HG02763 (cell line): ENCODE results near the gene IMP4.

Source experiments
- ATAC-seq: cut with Tn5 transposase; IDR thresholded peaks from one replicate; pipeline ENCODE4 v1.9.1; 2021; ENCODE audit warnings: mild to moderate bottlenecking, moderate library complexity; ENCODE audit not compliant: unreplicated experiment

Gene IMP4

DNA sequence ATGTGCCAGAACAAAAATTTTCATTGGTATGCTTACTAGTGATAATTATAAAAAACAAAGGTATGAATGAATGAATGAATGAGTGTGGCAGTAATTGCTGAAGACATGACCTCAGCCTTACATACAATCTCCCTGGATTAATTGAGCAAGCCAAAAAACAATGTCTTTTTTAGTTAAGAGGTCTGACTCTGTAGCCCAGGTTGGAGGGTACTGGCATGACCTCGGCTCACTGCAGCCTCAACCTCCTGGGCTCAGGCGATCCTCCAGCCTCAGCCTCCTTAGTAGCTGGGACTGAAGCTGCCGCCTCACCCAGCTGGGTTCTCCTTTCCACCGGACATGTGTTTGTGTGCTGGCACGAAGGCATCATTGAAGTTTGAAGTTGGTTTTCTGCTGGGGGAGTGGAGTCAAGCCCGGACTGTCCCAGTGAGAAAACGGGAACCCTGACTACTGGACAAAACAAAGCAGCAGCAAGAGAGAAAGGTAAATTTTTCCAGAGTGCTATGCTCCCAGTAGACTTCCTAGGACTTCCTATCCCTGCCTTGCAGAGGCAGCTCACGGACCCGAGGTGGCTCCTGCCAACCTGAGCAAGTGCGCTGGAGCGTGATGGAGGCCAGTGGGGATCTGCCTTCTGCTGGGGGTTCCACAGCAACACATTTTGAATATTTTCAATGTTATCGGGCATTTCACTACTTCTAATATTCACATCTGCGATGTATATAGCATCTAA lies 6.4 kb upstream of the IMP4 start:
- ATAC-seq = no peak

- ATAC-seq = no peak
Observed at GRCh38 chr2:130336877-130337734, 5.6 kb upstream of the IMP4 start.

DNA sequence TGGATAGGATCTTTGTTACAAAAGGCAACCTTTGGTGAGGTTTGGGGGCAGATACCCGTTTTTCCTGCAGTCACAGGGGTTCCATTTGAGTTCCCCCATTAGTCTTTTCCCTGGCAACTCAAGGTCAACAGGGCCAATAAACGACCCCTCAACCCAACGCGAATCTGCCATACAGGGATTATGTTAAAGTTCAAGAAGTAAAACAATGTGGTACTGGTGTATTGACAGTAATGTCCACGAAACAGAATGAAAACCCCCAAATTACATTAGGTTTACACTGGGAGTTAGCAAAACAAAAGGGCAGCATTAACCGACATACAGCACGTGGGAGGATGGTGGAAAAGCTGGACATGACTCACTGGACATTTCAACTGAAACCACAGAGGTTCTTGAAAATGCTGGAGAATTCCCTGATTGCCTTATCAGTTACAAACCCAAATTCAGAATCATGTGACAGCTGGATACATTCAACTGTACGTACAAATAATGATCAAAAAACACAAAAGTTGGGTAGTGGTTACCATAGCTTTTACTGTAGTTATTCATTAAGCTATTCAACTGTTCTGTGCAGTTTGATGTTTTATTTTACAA lies 4.9 kb upstream of the IMP4 start:
- ATAC-seq = no peak

- no peak for ATAC-seq
Observed at GRCh38 chr2:130338793-130339345, 3.8 kb upstream of the IMP4 start.

GRCh38 chr2:130339885-130340745 lies 2.6 kb upstream of the IMP4 start:
- no peak for ATAC-seq

DNA sequence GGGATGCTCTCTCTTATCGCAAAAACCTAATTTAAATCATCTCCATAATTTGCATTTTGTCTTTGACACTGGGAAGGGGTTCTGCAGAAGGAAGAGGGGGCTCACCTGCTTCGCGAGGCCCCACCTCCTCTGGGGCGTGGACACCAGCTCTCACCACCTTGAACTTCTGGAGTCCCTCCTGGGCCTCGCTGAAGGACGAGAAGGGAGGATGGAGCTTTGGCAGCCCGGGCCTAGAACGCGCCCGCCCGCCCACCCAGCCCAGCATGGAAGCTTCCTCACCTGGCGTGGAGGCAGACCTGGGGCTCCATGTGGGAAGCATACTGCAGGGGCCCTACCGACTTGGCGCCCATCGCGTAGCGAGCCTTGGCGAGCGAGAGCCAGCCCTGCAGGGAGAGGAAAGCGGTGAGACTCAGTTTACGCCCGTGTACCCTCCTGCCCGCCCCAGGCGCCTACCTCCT lies 1.1 kb upstream of the IMP4 start:
- ATAC-seq = peak; percentile 0

DNA sequence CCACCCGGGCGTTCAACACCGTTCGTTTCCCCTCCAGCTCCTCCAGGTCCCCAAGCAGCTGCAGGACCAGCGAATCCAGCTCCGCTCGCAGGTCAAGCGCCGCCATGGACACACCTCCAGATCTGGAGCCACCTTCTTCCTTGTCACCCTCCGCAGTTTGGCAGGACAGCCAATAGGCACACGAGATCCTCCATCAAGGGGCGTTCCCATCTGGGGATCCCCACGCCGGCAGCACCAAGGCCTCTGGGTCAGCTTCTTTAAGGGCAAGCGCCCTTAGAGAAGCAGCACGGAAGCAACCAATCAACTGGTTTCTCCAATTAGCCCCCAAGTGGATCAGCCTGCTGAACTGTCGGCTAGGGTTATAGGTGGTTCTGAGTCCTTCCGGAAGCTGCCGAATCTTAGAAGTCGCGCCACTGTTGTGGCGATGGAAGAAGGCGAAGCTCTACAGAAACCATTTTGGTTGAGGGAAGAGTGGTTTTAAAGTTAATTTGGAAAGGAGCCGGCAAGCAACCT lies 621 bp upstream of the IMP4 start:
- peak; percentile 77 for ATAC-seq

DNA sequence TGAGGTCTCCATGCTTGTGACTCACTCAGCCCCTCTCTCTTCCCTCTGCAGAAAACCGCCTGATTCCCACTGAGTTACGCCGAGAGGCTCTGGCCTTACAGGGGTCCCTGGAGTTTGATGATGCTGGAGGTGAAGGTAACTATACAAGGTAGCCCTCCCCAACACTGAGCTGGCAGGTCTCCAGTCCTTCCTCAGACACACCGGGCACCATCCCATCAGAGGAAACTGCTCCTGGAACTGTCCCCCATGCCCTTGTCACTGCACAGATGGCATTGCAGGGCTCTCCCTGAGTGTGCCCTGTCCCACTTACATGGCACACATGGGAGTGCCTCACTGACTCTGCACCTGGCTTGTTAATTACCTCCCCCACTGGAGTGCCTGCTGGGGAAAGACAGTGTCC lies 1.9 kb downstream of the IMP4 start:
- ATAC-seq = no peak

DNA sequence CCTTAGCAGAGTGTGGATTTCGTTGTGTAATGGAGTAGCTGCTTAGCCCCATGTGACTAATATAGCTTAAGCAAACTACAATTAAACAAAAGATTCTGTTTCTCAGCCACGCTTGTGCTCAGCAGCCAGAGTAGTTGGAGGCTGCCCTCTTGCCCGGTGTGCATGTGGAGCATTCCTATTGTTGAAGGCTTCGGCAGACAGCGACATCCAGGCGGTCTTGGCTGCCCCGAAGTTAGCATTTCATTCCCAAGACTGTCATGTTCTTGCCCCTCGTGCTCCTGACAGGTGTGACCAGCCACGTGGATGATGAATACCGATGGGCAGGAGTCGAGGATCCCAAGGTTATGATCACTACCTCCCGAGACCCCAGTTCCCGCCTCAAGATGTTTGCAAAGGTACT lies 2.4 kb downstream of the IMP4 start:
- no peak for ATAC-seq

DNA sequence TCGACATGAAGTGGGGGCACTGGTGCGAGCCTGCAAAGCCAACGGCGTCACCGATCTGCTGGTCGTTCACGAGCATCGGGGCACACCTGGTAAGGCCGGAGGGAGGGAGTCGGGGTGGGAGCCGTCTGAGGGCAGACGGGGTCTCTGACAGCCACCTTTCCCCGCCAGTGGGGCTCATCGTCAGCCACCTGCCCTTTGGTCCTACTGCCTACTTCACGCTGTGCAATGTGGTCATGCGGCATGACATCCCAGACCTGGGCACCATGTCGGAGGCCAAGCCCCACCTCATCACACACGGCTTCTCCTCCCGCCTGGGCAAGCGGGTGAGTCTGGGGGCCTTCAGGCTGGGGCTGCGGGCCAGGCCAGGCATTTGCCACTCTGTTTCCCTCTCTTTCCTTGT lies 2.9 kb downstream of the IMP4 start:
- no peak for ATAC-seq

- ATAC-seq = no peak
Observed at GRCh38 chr2:130346041-130346740, 3.5 kb downstream of the IMP4 start.

DNA sequence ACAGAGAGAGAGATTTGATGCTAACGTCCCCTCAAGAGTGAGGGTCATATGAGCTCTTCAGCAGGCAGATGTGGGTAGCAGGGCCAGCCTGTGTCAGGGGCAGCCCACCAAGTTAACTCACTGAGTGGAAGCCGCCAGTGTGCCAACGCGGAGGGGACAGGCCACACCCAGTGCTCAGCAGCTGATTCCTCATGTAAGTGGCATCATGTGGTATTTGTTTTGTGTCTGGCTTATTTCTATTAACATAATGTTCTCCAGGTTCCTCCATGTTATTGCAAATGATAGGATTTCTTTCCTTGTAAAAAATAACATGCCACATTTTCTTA lies 4.0 kb downstream of the IMP4 start:
- no peak for ATAC-seq

- ATAC-seq = no peak
Observed at GRCh38 chr2:130347220-130347925, 4.7 kb downstream of the IMP4 start.

- no peak for ATAC-seq
Observed at GRCh38 chr2:130349174-130349573, 6.5 kb downstream of the IMP4 start.

GRCh38 chr2:130351711-130352110 lies 9.0 kb downstream of the IMP4 start:
- no peak for ATAC-seq

DNA sequence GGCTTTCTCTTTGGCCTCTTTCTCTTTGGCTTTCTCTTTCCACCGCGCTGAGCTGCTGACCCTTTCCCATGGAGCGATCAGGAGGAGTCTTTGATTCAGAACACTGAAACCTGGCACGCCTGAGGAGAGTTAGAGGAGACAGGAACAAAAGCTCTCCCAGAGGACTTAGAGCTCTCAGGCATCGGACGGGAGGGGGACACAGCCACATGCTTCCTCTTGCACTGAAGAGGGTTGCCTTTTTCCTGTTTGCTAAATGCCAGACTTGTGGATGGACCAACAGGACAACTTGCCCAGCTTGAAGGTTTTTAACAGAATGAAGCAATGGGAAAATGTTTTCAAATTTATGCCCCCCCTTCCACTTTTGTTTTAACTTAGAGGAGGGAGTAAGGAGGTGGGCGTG lies 9.5 kb downstream of the IMP4 start:
- ATAC-seq = no peak

- no peak for ATAC-seq
Observed at GRCh38 chr2:130353291-130354138, 10.8 kb downstream of the IMP4 start.

- no peak for ATAC-seq
Observed at GRCh38 chr2:130354139-130354428, 11.4 kb downstream of the IMP4 start.

DNA sequence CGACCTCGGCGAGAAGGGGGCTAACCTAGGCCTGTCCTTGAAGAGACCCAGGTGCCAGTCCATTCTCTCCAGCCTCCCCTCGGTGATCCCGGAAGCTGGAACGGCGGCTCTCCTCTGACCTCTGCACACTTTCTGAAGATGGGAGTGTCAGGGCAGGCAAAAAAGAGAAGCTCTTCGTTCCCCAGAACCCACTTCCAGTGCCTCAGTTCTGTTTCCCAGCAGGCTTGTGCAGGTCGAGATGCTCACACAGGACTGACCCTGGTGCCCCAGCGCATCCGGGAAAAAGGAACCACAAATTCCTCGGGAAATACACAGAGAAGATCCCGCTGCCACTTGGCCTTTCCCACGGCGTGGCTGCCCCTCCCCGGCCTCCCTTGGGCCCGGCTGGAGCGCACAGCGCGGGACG lies 12.5 kb downstream of the IMP4 start:
- ATAC-seq = no peak
